HG02588 (cell line): ENCODE data around the gene TWIST2.

ENCODE experiments used
- ATAC-seq: cut with Tn5 transposase; IDR thresholded peaks from one replicate; pipeline ENCODE4 v1.9.1; 2021; ENCODE audit warnings: mild to moderate bottlenecking, moderate library complexity; ENCODE audit not compliant: unreplicated experiment

TWIST2 gene

GRCh38 chr2:238949710-238950345 is 101.9 kb downstream of the TWIST2 start:
- no peak for ATAC-seq

GRCh38 chr2:238950551-238950950 is 102.7 kb downstream of the TWIST2 start:
- no peak for ATAC-seq

- no peak for ATAC-seq
Observed at GRCh38 chr2:238952261-238952919, 104.5 kb downstream of the TWIST2 start.

DNA sequence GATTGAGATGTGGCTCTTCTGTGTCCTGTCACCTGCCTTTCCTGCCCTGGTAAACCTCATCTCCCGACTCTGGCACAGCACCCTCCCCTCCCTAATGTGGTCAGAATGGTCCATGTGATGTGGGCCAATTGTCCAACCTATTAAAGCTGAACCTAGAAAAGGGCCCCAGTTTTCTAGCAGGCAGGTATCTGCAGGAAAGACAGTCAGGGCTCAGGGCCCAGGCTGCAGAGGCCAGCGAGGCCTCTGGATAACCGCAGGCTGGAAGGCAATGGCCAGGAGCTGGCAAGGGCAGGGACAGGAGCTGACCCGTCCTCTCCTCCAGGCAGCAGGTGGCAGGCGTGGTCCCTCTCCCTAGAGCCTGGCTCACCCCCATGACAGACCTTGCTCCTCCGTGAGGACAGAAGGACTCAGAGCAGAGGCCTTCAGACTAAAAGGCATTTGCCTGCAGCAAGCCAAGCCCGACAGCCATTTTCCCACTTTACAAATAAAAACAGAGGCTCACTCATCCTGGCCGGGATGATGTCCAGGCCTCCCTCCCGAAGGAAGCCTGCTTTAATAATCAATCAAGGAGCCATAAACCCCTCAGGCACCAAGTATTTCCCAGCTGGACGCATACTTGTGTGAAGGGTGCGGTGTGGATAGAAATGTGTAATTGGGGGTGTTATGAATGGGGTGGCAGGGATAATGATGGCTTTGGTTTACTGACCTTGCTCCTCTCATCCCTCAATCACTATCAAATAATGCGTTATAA is 107.1 kb downstream of the TWIST2 start:
- ATAC-seq = no peak

- ATAC-seq = no peak
Observed at GRCh38 chr2:238955648-238956531, 108.0 kb downstream of the TWIST2 start.

DNA sequence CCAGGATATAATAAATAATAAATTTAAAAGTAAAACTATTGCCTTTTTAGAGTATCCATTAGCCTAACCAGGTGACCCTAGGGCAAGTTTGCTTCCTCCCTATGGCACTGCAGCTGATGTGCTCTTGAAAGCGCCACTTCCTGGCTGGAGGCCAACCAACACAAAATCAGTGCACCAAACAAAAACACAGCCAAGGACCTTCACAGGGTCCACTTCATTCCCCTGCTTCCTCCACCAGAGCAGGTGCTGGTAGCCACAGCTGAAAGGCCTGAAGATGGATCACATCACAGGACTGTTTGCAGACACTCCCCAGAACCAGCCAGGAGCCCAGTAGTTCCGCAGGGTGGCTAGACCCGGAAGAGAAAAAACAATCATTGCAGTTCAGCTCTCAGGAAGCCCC is 108.8 kb downstream of the TWIST2 start:
- ATAC-seq = no peak
